HUES48 (cell line): ENCODE measurements around the gene MAML3.
A peak's percentile ranks its signal among the peaks of the same experiment; 100 is the strongest.

Experiments used
- H3K27ac ChIP-seq: one replicate; pipeline ENCODE4 v1.7.0; 2013; ENCODE audit warnings: low read depth, low read length, inconsistent platforms
- H3K27me3 ChIP-seq: 2 replicates; pipeline ENCODE4 v1.6.1; 2013; ENCODE audit warnings: mild to moderate bottlenecking, low read length; ENCODE audit not compliant: control insufficient read depth, insufficient read depth
- H3K36me3 ChIP-seq: 2 replicates; pipeline ENCODE4 v1.6.1; 2013; ENCODE audit warnings: low read length; ENCODE audit not compliant: control insufficient read depth, insufficient read depth
- H3K4me1 ChIP-seq: 2 replicates; pipeline ENCODE4 v1.6.1; 2013; ENCODE audit warnings: mild to moderate bottlenecking, low read length; ENCODE audit not compliant: control insufficient read depth, insufficient read depth
- H3K4me3 ChIP-seq: 2 replicates; pipeline ENCODE4 v1.5.1; 2013; ENCODE audit warnings: mild to moderate bottlenecking, low read depth, low read length
- H3K9ac ChIP-seq: 2 replicates; pipeline ENCODE4 v1.6.1; 2013; ENCODE audit warnings: mild to moderate bottlenecking, low read depth, low read length, moderate library complexity
- H3K9me3 ChIP-seq: 2 replicates; pipeline ENCODE4 v1.6.1; 2013; ENCODE audit warnings: low read length; ENCODE audit not compliant: control insufficient read depth, insufficient read depth

MAML3 gene

GRCh38 chr4:140140566-140140965 is 13.4 kb downstream of the MAML3 start:
- Histone ChIP-seq H3K36me3 (no peaks in the 10 kb centered on the region), H3K9me3 (no peaks in the 10 kb centered on the region), H3K27ac (no peak overlapping the region), H3K4me3 (no peak overlapping the region), H3K27me3 (no peaks in the 10 kb centered on the region), H3K4me1 (peaks cover 36% of the 10 kb centered on the region), H3K9ac (no peak overlapping the region)

GRCh38 chr4:140138428-140138827 is 15.6 kb downstream of the MAML3 start:
- H3K4me3 ChIP-seq = no peak overlapping the region; the same call in 1 of the 2 replicates
- H3K9ac ChIP-seq = peak overlapping the region; percentile 10; the same call in 1 of the 2 replicates
- peaks cover 44% of the 10 kb centered on the region for H3K4me1 ChIP-seq
- no peaks in the 10 kb centered on the region for H3K9me3 ChIP-seq
- H3K36me3 ChIP-seq = no peaks in the 10 kb centered on the region
- no peaks in the 10 kb centered on the region for H3K27me3 ChIP-seq
- H3K27ac ChIP-seq = peak overlapping the region; percentile 74

DNA sequence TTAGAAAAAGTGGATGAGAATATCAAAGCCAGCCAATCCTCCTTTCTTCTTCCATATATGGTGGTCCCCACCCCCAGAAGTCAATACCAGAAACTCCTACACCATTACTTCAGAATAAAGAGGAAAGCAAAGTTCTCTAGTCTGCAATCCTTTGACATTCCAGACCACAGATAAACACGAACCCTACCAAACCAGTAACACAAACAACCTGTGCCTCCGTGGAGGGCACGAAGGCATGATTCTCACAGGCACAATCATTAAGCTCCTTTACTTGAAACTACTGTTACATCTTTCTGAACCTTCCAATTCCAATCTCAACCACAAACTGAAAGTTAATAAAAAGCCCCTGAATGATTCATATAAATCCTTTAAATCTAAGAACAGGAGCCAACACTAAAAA is 16.3 kb downstream of the MAML3 start:
- H3K27me3 ChIP-seq = no peaks in the 10 kb centered on the region
- peaks cover 48% of the 10 kb centered on the region for H3K4me1 ChIP-seq
- no peak overlapping the region for H3K9ac ChIP-seq
- H3K4me3 ChIP-seq = no peak overlapping the region
- no peaks in the 10 kb centered on the region for H3K9me3 ChIP-seq
- peak overlapping the region; percentile 74 for H3K27ac ChIP-seq
- H3K36me3 ChIP-seq = no peaks in the 10 kb centered on the region

DNA sequence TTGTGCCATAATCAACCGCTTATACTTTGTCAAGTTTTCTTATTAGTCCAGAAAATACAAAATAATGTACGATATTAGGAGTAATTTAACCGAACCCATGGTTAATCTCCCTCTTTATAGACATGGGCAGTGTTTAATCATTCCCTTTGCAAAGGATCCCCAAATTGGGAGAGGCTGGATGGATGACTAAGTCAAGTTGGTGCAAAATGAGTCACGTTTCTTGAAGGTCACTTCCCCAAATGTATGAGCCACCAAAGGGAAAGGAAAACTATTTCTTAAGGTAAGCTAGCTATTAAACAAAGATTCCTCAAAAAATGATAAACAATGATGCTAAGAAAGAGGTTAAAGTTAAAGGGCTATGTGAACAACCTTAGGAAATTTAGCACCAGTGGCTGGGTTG is 17.5 kb downstream of the MAML3 start:
- Histone ChIP-seq H3K36me3 (no peaks in the 10 kb centered on the region), H3K27me3 (no peaks in the 10 kb centered on the region), H3K9ac (no peak overlapping the region), H3K4me3 (no peak overlapping the region), H3K27ac (no peak overlapping the region), H3K9me3 (no peaks in the 10 kb centered on the region), H3K4me1 (peaks cover 53% of the 10 kb centered on the region)

DNA sequence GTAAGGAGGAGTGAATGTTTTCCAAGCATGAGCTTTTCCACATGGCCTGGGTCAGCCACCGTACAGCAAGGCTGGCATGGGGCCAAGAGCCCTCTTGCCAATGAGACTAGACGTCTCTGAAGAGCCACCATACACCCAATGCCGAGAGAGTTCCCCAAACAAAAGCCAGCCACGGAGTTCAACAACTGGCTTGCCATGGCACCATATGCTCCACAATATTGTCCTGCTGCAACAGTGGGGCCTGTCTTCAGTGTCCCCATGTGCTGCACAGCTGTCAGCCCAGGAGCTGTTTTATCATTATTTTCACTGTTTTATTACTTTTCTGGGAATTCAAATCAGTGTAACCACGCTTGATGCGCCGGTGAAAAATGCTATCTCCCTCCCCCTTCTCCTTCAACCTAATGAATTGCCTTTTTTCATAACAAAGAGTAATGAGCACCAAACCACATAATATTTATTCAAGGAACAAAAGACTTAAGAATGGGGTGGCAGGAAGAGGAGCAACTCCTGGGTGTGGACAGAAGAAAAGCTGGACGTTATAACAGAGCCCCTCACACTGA is 18.4 kb downstream of the MAML3 start:
- no peak overlapping the region for H3K4me3 ChIP-seq
- no peak overlapping the region for H3K27ac ChIP-seq
- H3K27me3 ChIP-seq = no peaks in the 10 kb centered on the region

DNA sequence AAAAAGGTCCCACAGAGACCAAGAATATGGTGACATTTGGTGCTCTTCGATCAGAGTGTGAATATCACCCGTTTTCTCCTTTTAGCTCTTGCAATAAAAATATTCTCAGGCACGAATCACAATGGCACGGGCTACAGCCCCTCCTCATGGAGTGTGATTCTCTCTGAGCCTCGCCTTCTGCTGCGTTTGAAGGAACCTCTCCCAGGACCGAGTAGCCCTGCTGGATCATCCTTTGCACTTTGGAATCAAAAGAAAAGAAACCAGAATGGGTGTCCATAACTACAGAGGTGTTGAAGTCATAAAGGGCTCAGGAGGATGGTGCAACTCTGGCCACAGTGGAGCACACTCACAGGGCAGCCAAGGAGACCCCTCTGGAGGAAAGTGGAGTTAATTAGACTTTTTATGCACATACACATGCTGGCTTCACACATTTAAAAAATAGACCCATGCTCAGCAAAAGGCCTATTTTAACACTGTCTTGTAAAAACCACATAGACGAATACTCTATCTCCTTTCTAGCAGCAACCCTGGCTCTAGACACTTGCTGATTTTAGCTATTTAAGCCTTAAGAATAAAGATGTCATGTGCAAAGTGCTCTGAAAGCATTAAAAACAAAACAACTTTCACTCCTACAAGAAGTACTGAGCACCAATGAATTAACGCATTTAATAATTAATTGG is 19.1 kb downstream of the MAML3 start:
- Histone ChIP-seq H3K9ac (no peak overlapping the region), H3K27ac (no peak overlapping the region), H3K36me3 (no peaks in the 10 kb centered on the region), H3K27me3 (no peaks in the 10 kb centered on the region), H3K4me1 (peaks cover 53% of the 10 kb centered on the region), H3K4me3 (no peak overlapping the region), H3K9me3 (no peaks in the 10 kb centered on the region)

More for the DNA sequence above, 18.4 kb downstream of the MAML3 start:
- Histone ChIP-seq H3K9ac (no peak overlapping the region), H3K36me3 (no peaks in the 10 kb centered on the region), H3K9me3 (no peaks in the 10 kb centered on the region), H3K4me1 (peaks cover 53% of the 10 kb centered on the region)

DNA sequence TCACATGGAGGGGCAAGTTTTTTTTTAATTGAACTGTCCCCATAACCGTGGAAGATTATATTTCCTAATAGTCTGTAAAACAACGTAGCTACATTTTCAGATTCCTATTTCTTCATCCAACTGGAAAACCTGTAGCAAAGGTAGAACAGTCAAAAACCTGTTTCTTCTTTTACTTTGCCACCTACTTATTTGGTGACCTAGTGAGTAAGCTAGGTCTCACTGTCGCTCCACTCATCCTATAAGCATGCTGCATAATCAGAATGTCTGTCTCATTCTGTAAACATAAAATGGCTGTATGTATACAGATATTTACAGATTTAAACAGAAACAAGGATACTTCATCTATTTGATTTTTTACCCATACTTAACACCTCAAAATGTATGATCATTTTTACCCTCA is 20.4 kb downstream of the MAML3 start:
- Histone ChIP-seq H3K4me3 (no peak overlapping the region), H3K9me3 (no peaks in the 10 kb centered on the region), H3K36me3 (no peaks in the 10 kb centered on the region), H3K9ac (no peak overlapping the region), H3K27me3 (no peaks in the 10 kb centered on the region), H3K4me1 (peaks cover 51% of the 10 kb centered on the region), H3K27ac (no peak overlapping the region)

GRCh38 chr4:140131675-140132229 is 22.2 kb downstream of the MAML3 start:
- Histone ChIP-seq H3K4me1 (peaks cover 38% of the 10 kb centered on the region), H3K36me3 (no peaks in the 10 kb centered on the region), H3K9me3 (no peaks in the 10 kb centered on the region), H3K27me3 (no peaks in the 10 kb centered on the region), H3K27ac (no peak overlapping the region), H3K9ac (no peak overlapping the region), H3K4me3 (no peak overlapping the region)

GRCh38 chr4:140130677-140131076 is 23.3 kb downstream of the MAML3 start:
- Histone ChIP-seq H3K27me3 (no peaks in the 10 kb centered on the region), H3K4me3 (no peak overlapping the region), H3K36me3 (no peaks in the 10 kb centered on the region), H3K9me3 (no peaks in the 10 kb centered on the region), H3K27ac (no peak overlapping the region), H3K9ac (no peak overlapping the region), H3K4me1 (peaks cover 34% of the 10 kb centered on the region)

- H3K9ac ChIP-seq = no peak overlapping the region
- no peaks in the 10 kb centered on the region for H3K36me3 ChIP-seq
- no peaks in the 10 kb centered on the region for H3K27me3 ChIP-seq
- peaks cover 25% of the 10 kb centered on the region for H3K4me1 ChIP-seq
- no peak overlapping the region for H3K27ac ChIP-seq
- H3K4me3 ChIP-seq = no peak overlapping the region
- no peaks in the 10 kb centered on the region for H3K9me3 ChIP-seq
These were observed 26.6 kb downstream of the MAML3 start for GRCh38 chr4:140127422-140127821.

- Histone ChIP-seq H3K9ac (no peak overlapping the region), H3K27me3 (no peaks in the 10 kb centered on the region), H3K9me3 (no peaks in the 10 kb centered on the region), H3K4me3 (no peak overlapping the region), H3K27ac (no peak overlapping the region), H3K4me1 (peaks cover 22% of the 10 kb centered on the region), H3K36me3 (no peaks in the 10 kb centered on the region)
These were observed 27.7 kb downstream of the MAML3 start for GRCh38 chr4:140126261-140126660.
